GM12878 (cell line): ENCODE measurements around the gene OTOG. TPM values are rescaled to one million over a fixed set of nuclear protein-coding genes. Genes with fewer than 3 reads are reported as not detected.

Experiments
- ATAC-seq: fragments of 200-7000 bp; cut with Tn5 transposase; 3 replicates; pipeline ENCODE4 v1.9.1; 2020; ENCODE audit warnings: mild to moderate bottlenecking, moderate library complexity
- BruUV-seq: library from RNA; stranded (reverse); fragments of 400-500 nt; replicated peaks from 2 replicates; lab custom pipeline; 2021; lab: Mats Ljungman, UMichigan
- CTCF ChIA-PET: fragments of 300-600 bp; sonication (Branson Sonifier 250); formaldehyde crosslinking; extraction: SDS; loops from one replicate; lab custom pipeline; 2021; ENCODE audit warnings: inconsistent platforms; lab: Yijun Ruan, JAX
- POLR2A ChIA-PET: fragments of 350-600 bp; formaldehyde crosslinking; extraction: SDS; loops from one replicate; lab custom pipeline; 2021; ENCODE audit warnings: inconsistent platforms; lab: Charles Lee
- RAD21 ChIA-PET: fragments of 300-600 bp; sonication (Branson Sonifier 250); formaldehyde crosslinking; loops from one replicate; lab custom pipeline; 2023; ENCODE audit warnings: antibody characterized with exemption; ENCODE audit not compliant: unreplicated experiment; lab: Charles Lee
- SMC1A ChIA-PET: fragments of 300-600 bp; sonication (Branson Sonifier 250); formaldehyde crosslinking; loops from one replicate; lab custom pipeline; 2023; ENCODE audit not compliant: unreplicated experiment, uncharacterized antibody; lab: Charles Lee
- DNase-seq: peaks from one replicate; pipeline ENCODE4 v3.0.0-alpha.2; 2011; ENCODE audit warnings: low read depth, low spot score
- FAIRE-seq: peaks from 3 replicates; lab custom pipeline; 2011; peaks lifted over from hg19 to GRCh38; lab: Jason Lieb, UNC
- H2AFZ ChIP-seq: 2 replicates; pipeline ENCODE4 v1.6.0; 2011; ENCODE audit warnings: low read depth, low read length, control low read depth; ENCODE audit not compliant: control insufficient read depth
- H3K27ac ChIP-seq: 2 replicates; pipeline ENCODE4 v1.5.1; 2011; ENCODE audit warnings: control low read depth; ENCODE audit not compliant: control insufficient read depth, insufficient read depth
- H3K27me3 ChIP-seq, 2 experiments: replicated peaks in 1 of 2; 2 replicates each; pipeline versions ENCODE4 v1.6.0 to v1.6.1; 2011; ENCODE audit warnings: low read length in 1 of 2; ENCODE audit not compliant: control insufficient read depth in 2 of 2, insufficient read depth in 2 of 2
- H3K36me3 ChIP-seq, 2 experiments: 2 replicates each; pipeline ENCODE4 v1.5.1; 2011; ENCODE audit warnings: low read length in 1 of 2; ENCODE audit not compliant: control insufficient read depth in 2 of 2, insufficient read depth in 2 of 2
- H3K4me1 ChIP-seq: 2 replicates; pipeline ENCODE4 v1.6.1; 2011; ENCODE audit warnings: mild to moderate bottlenecking, low read length, moderate library complexity, mixed read lengths; ENCODE audit not compliant: control insufficient read depth, insufficient read depth
- H3K4me2 ChIP-seq: 2 replicates; pipeline ENCODE4 v1.6.0; 2011; ENCODE audit warnings: control low read depth; ENCODE audit not compliant: control insufficient read depth, insufficient read depth
- H3K4me3 ChIP-seq: fragments of 200-600 bp; sonication (generic); 2 replicates; pipeline ENCODE4 v1.5.1; 2016
- H3K79me2 ChIP-seq: 2 replicates; pipeline ENCODE4 v1.6.0; 2011; ENCODE audit warnings: low read length; ENCODE audit not compliant: control insufficient read depth, insufficient read depth
- H3K9ac ChIP-seq: 2 replicates; pipeline ENCODE4 v1.8.0; 2011; ENCODE audit warnings: low read length, control low read depth, mixed read lengths; ENCODE audit not compliant: control insufficient read depth, insufficient read depth
- H3K9me3 ChIP-seq: replicated peaks from 3 replicates; pipeline ENCODE4 v1.5.1; 2011; ENCODE audit warnings: mild to moderate bottlenecking, low read length; ENCODE audit not compliant: control insufficient read depth, insufficient read depth
- H4K20me1 ChIP-seq: 2 replicates; pipeline ENCODE4 v1.6.0; 2011; ENCODE audit not compliant: control insufficient read depth, insufficient read depth
- CBX3 ChIP-seq: fragments of 200-600 bp; sonication (generic); IDR thresholded peaks from 2 replicates; pipeline ENCODE4 v1.6.1; 2016; ENCODE audit warnings: low read depth, borderline replicate concordance
- CEBPZ ChIP-seq: fragments of 150-350 bp; IDR thresholded peaks from 2 replicates; pipeline ENCODE4 v1.6.1; 2016; ENCODE audit warnings: low read depth, low read length
- CHD2 ChIP-seq: IDR thresholded peaks from 2 replicates; pipeline ENCODE4 v1.6.1; 2011; ENCODE audit warnings: low read depth, low read length, improper control_type of control experiment, borderline replicate concordance
- EED ChIP-seq: sonication (generic); IDR thresholded peaks from 2 replicates; pipeline ENCODE4 v1.6.1; 2016; ENCODE audit warnings: antibody characterized with exemption, low read depth
- EP300 ChIP-seq, 2 experiments: fragments of 150-350 bp in 1 of 2; IDR thresholded peaks; 2 replicates each; pipeline ENCODE4 v1.6.1; 2011 to 2012; ENCODE audit warnings: low read depth in 2 of 2, low read length in 2 of 2, borderline replicate concordance in 1 of 2, improper control_type of control experiment in 1 of 2, inconsistent platforms in 1 of 2; ENCODE audit not compliant: control insufficient read depth in 1 of 2
- IKZF2 ChIP-seq, 2 experiments: fragments of 450-650 bp; IDR thresholded peaks; 2 replicates each; pipeline ENCODE4 v1.6.1; 2017; ENCODE audit warnings: mild to moderate bottlenecking in 2 of 2, moderate library complexity in 2 of 2
- IRF3 ChIP-seq: fragments of 450-650 bp; IDR thresholded peaks from 2 replicates; pipeline ENCODE4 v1.6.1; 2014; ENCODE audit warnings: mild to moderate bottlenecking
- MYB ChIP-seq: fragments of 150-350 bp; IDR thresholded peaks from 2 replicates; pipeline ENCODE4 v1.6.1; 2014; ENCODE audit warnings: mild to moderate bottlenecking, low read depth, low read length, borderline replicate concordance
- MYC ChIP-seq: IDR thresholded peaks from 2 replicates; pipeline ENCODE4 v1.6.1; 2011; ENCODE audit warnings: mild to moderate bottlenecking, low read length, moderate library complexity, inconsistent platforms; ENCODE audit not compliant: insufficient read depth, insufficient replicate concordance, insufficient read length, severe bottlenecking
- NFYA ChIP-seq: IDR thresholded peaks from 2 replicates; pipeline ENCODE4 v1.6.1; 2011; ENCODE audit warnings: low read depth, mild to moderate bottlenecking, low read length, improper control_type of control experiment, borderline replicate concordance
- NFYB ChIP-seq: IDR thresholded peaks from 2 replicates; pipeline ENCODE4 v1.6.1; 2011; ENCODE audit warnings: low read depth, mild to moderate bottlenecking, low read length, improper control_type of control experiment, moderate library complexity; ENCODE audit not compliant: insufficient read depth
- PAX5 ChIP-seq: IDR thresholded peaks from 2 replicates; pipeline ENCODE4 v1.6.1; 2011; ENCODE audit warnings: low read depth, low read length, borderline replicate concordance
- PML ChIP-seq: IDR thresholded peaks from 2 replicates; pipeline ENCODE4 v1.6.1; 2012; ENCODE audit warnings: low read length, inconsistent platforms
- POLR2A ChIP-seq: IDR thresholded peaks from 2 replicates; pipeline ENCODE4 v1.6.1; 2011; ENCODE audit warnings: low read depth, mild to moderate bottlenecking, low read length
- RELB ChIP-seq: fragments of 450-650 bp; IDR thresholded peaks from 2 replicates; pipeline ENCODE4 v1.6.1; 2017; ENCODE audit warnings: low read depth, mild to moderate bottlenecking, moderate library complexity
- SREBF1 ChIP-seq: IDR thresholded peaks from 2 replicates; pipeline ENCODE4 v1.6.1; 2012; ENCODE audit warnings: mild to moderate bottlenecking, low read length
- STAT3 ChIP-seq: IDR thresholded peaks from 2 replicates; pipeline ENCODE4 v1.6.1; 2011; ENCODE audit warnings: low read depth, low read length, improper control_type of control experiment
- TBL1XR1 ChIP-seq: IDR thresholded peaks from 2 replicates; pipeline ENCODE4 v1.6.1; 2012; ENCODE audit warnings: low read depth, low read length, improper control_type of control experiment
- YY1 ChIP-seq: IDR thresholded peaks from 2 replicates; pipeline ENCODE4 v1.6.1; 2011; ENCODE audit warnings: low read depth, mild to moderate bottlenecking, low read length
- WGBS: methylation state at CpG from one replicate; pipeline ENCODE4 v1.1.6; 2016; ENCODE audit warnings: low lambda C conversion rate; ENCODE audit not compliant: insufficient replicate concordance, insufficient coverage; ENCODE audit errors: missing lambda C conversion rate; 5-methylcytosine and 5-hydroxymethylcytosine counted together
- in situ Hi-C: fragments of 300-500 bp; cut with MboI; formaldehyde crosslinking; loops from 9 replicates; pipeline ENCODE4 v1.14.3; 2018; ENCODE audit warnings: mixed read lengths
- intact Hi-C: fragments of 100-400 bp; cut with micrococcal nuclease; formaldehyde crosslinking; loops from one replicate; pipeline ENCODE4 v1.14.2; 2022; ENCODE audit not compliant: unreplicated experiment
- polyA plus RNA-seq, 11 experiments: library from polyadenylated mRNA; depleted of rRNA in 4 of 11; unstranded in 6 of 11; stranded (reverse) in 5 of 11; fragments of >200 nt; fragmentation: Nextera tagmentation in 4 of 11; fragmentation: Illumina TruSeq in 1 of 11; extraction: Ambion mirVana in 4 of 11; extraction: Trizol in 1 of 11; gene quantifications; 1 replicate in 1 of 11; 2 replicates in 10 of 11; pipeline versions ENCODE4 v1.2.1 to v1.2.3, GENCODE V29; 2011 to 2016; ENCODE audit warnings: inconsistent platforms in 2 of 11, missing spikeins in 2 of 11, low read depth in 1 of 11
- total RNA-seq, 4 experiments: library from RNA; depleted of rRNA in 3 of 4; stranded (reverse); fragments of >200 nt in 3 of 4; fragmentation: Illumina TruSeq in 1 of 4; extraction: Trizol in 1 of 4; gene quantifications; 2 replicates each; pipeline versions ENCODE4 v1.2.1 to v1.2.3, GENCODE V29; 2013 to 2021

OTOG gene
- total and polyA plus RNA-seq, 10 of the 15 experiments (the other 5 are each of a cell fraction or from before 2014, with no cell fraction given) = not detected

- ChIA-PET CTCF (no interaction called here), RAD21 (no interaction called here), SMC1A (no interaction called here), POLR2A (no interaction called here)
- BruUV-seq = no TSS peak
- no peaks in the 10 kb centered on the region for H3K36me3 ChIP-seq
- H3K9me3 ChIP-seq = no peaks in the 10 kb centered on the region
- H3K27me3 ChIP-seq = no peaks in the 10 kb centered on the region; a peak in 1 of 4 replicates
- no peaks in the 10 kb centered on the region for H3K4me1 ChIP-seq
- no peak overlapping the region for H2AFZ ChIP-seq
- FAIRE-seq = no peak
- DNase-seq = no peak
- no peaks in the 10 kb centered on the region for H3K79me2 ChIP-seq
- intact Hi-C loops = no loop called here
- H3K27ac ChIP-seq = no peak overlapping the region
- TF ChIP-seq TBL1XR1 = no peak
- TF ChIP-seq CEBPZ = no peak
- no peak for TF ChIP-seq STAT3
- no peak for TF ChIP-seq NFYA
- TF ChIP-seq POLR2A = no peak
- no peak for TF ChIP-seq MYC
- no peak for TF ChIP-seq EP300 (IDR thresholded peaks at IDR 0.05; ENCODE audit: borderline replicate concordance in 1 of 2, control insufficient read depth in 1 of 2, low read depth in 2 of 2, low read length in 2 of 2)
- TF ChIP-seq NFYB = no peak
- TF ChIP-seq SREBF1 = no peak
- no peak for TF ChIP-seq CHD2
- TF ChIP-seq PAX5 = no peak
- no peak for TF ChIP-seq MYB
- TF ChIP-seq RELB = no peak
- TF ChIP-seq IKZF2 (IDR thresholded peaks at IDR 0.05) = no peak
- no peak for TF ChIP-seq CBX3
- TF ChIP-seq PML = no peak
- no peak for TF ChIP-seq YY1
- no peak for TF ChIP-seq IRF3
- TF ChIP-seq EED = no peak
- H4K20me1 ChIP-seq = no peaks in the 10 kb centered on the region
- H3K4me3 ChIP-seq = no peak overlapping the region
- no peak overlapping the region for H3K9ac ChIP-seq
- H3K4me2 ChIP-seq = no peak overlapping the region
- in situ Hi-C loops = no loop called here
- WGBS = 55% methylated on average over 19 of the region's 19 CpGs
- ATAC-seq = no peak
Observed at GRCh38 chr11:17631702-17632365, 84.8 kb downstream of the OTOG start.
